HUDEP-2 (cell line): ENCODE measurements around the gene PIPOX.
A peak's percentile ranks its signal among the peaks of the same experiment; 100 is the strongest.
"Not testable (repeated sequence)": the region's sequence is repeated elsewhere in the genome, so short reads cannot be mapped to it uniquely, and the experiment has no call there.

ENCODE experiments used
- DNase-seq, 76 experiments: peaks; one replicate each; lab custom pipeline; 2025; ENCODE audit not compliant: unreplicated experiment in 76 of 76; lab: John Stamatoyannopoulos, UW

Gene PIPOX

DNA sequence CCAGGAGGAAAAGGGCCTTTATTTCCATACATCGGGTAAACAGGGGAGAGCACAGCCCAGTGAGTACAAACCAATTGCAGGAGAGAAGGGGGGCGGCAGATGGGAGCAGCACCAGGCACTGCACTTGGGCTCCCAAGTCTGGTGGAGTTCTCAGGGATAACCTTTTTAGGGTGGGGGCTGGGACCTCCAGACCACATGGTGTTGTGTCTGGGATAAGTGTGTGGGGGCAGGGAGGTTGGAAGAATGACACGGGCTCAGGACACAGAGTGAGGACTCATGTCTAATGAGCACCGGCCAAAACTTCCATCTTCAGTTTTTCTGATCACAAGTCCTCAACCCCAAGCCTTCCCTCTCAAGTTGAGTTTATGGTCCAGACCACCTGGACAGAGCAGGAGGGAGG is 30.6 kb downstream of the PIPOX start:
- DNase-seq, result no peak

DNA sequence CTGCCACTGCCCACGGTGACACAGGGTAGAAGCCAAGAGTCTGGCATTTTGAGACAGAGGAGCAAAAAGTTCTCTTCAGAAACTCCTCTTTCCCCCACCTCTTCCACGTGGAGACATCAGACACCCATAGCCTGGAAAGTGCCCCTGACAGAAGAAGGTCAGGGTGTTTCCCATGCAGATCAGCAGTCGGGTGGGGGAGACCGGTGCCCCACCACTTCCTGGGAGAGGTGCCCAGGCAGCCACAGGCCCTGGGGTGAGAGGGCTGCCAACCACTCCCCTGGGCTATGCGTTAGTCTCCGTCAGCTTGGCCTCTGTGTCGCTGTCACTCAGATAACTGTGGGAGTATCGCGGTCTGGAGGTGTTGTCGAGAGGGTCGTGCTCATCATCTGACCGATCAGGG is 31.5 kb downstream of the PIPOX start:
- no peak for DNase-seq

DNA sequence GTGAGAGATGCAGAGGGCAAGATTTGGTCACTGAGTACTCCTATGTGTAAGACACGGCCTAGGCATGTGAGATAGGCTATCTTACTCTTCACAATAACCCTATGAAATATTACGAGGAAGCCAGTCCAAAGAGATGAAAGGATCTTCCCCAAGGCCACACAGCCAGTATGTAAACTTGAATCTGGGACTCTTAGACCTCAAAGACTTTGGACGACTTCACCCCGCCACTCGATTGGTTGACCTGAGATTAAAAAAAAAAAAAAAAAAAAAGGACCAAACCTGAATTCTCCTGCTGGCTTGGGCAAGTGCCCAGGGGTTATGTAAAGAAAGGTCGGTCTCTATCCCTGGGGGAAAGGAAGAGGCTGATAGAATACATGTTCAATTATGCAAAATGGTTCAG is 33.1 kb downstream of the PIPOX start:
- no peak for DNase-seq

DNA sequence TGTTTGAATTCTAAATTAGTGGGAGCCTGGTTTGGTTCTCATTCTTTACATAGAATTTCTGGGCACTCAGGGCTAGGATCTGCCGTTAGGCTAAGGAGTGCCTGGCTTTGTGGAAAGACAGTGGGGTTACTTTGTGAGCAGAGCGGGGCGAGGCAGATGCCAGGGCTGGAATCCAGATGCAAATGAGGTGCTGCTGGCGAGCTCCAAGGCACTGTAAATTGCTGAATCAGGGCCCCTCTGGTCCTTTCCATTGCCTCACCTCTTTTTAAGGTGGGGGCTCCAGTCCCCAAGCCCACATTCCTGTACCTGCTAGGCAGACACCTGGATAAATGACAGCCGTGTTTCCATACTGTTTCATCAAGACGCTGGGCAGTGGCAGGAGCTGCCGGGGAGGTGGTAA is 33.8 kb downstream of the PIPOX start:
- no peak for DNase-seq

DNA sequence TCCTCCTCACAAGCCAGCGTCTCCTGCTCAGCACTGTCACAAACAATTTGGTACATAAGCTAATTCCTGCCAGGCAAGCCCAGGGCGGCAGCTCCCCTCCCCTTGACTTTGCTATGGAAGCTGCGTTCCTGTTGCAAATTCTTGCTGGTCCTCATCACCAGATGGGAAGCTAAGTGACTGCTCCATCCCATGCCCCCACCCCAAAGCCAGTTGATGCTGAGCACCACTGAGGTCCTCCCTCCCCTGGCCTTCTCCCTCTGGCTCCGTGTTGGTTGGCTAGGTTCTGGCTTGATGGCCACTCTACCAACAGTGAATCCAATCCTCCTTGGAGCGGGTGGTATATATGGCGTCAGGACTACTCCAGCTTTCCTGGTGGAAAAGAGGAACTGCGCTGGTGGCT is 34.4 kb downstream of the PIPOX start:
- no peak for DNase-seq

DNA sequence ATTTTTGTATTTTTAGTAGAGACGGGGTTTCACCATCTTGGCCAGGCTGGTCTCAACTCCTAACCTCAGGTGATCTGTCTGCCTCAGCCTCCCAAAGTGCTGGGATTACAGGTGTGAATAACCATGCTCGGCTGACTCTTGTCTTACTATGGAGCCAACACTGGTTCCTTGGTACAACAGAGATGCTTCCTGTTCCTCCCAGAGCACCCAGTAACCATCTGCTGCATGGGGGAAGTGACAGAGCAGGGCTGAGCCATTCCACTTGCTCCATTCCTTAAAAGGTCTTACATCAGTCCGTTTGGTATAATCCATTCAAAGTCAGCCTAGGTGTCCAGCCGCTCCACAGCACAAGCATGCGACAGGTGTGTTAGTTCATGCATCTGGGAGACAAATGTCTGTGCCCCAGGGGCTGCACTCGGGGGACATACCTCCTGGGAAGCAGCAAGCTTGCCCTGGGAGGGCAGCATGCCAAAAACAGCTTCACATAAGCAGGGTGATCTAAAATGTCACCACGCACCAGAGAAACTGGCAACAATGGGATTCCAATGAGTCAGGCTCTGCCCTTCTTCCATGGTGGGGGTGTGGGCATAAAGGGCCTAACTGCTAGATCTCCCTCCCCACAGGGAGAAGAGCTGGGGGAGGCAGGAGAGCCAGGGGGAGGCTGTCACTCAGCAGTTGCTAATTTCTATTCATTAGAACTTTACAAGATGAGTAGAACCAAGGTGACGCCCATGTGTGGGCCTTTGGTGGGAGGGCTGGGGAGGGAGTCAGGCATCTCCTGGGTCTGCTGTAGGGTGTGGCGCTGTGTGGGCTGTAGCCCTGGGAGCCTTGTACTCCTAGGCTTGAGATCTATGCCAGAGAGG is 35.5 kb downstream of the PIPOX start:
- DNase-seq, result peak in 53 of 76 experiments; percentile 3 to 81 (median 45)

DNA sequence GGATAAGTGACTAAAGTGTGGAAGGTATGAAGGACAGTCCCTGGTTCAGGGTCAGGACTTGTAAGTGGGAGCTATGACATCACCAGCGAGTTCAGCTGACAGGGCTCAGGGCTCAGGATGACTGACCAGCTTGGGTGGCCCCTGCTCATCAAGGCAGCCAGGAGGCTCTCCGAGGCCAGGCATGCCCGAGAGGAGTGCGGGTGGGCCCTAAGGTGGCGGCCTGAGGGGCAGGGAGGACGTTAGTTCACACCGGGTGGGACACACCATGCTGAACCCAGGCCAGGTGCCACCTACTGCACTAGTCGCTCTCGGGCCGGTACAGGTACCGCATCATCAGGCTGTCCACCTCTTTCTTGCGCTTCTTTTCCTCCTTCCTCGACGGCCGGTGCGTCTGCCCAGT is 36.5 kb downstream of the PIPOX start:
- no peak for DNase-seq

DNA sequence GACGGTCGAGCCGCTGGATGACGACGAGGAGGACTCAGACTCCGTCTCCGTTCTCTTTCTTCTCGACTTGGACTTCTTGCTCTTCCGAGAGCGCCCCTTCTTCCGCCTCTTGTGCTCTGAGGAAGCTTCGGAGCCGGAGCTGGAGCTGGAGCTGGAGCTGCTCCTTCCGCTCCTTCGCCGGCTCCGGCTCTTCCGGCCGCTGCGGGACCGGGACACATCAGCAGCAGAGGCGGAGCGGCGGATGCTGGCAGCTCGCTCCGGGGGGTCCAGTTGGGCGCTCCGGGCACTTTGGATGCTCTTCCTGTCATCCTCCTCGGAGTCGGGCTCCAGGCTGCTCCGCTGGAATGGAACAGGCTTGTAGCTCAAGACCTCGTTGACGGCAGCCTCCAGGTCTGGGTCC is 36.9 kb downstream of the PIPOX start:
- DNase-seq, result no peak

DNA sequence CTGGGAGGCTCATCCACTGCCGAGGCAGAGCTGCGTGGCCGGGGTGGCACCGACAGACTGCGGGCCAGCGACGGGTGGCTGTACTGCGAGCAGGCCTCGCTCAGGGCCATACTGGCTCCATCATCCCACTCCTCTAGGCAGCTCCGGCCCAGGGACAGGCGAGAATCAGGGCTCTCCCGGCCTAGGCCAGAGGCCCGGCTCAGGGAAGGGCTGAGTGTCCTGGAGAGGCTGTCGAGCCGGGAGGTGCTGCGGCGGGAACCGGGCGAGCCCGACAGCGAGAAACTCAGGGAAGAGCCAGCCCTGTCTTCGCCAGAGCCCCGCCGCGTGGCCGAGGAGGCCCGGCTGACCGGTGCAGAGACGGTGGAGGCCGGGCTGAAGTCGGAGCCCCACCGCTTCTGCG is 37.4 kb downstream of the PIPOX start:
- no peak for DNase-seq

DNA sequence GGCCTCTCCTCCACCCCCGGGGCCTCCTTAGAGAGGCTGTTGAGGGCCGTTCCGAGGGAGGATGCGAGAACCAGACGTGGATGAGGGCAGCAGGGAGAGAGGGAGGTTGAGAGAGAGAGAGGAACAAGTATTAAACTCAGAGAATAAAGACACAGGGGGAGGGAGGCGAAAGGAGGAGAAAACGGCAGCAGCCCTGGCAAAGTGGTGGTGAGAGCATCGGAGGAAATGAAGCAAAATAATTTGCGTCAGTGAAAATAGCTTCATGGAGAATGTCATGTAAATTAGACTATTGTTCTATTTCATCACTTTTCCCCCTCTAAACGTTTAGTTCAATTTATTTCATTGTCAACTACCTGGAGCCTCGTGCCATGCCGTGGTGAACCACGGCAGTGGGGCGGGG is 38.0 kb downstream of the PIPOX start:
- DNase-seq, result no peak

DNA sequence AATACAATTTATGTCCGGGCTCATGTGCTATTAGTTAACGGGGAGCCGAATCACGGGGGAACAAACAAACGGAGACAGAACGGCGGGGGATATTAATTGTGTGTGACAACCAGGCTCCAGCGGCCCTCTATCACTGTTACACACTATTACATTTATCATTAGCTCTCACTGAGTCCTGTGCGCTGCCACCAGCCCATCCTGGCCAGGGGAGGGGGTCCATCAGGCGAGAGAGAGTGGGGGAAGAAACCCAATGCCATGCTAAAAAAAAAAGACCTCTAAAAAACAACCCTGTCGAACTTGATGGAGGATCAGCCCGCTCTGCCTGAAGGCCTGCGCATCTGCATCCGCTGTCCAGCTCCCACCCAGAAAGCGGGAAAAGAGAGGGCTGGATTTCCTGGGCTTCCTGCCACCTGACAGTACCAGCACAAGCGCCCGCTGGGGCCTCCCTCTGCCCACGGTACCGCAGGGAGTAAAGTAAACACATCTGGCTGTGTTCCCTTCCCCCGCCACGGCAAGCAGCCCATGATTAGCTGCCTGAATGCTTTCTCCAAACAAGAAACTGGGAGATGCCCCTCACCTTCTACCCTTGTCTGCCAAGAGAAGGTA is 41.7 kb downstream of the PIPOX start:
- DNase-seq, result no peak

DNA sequence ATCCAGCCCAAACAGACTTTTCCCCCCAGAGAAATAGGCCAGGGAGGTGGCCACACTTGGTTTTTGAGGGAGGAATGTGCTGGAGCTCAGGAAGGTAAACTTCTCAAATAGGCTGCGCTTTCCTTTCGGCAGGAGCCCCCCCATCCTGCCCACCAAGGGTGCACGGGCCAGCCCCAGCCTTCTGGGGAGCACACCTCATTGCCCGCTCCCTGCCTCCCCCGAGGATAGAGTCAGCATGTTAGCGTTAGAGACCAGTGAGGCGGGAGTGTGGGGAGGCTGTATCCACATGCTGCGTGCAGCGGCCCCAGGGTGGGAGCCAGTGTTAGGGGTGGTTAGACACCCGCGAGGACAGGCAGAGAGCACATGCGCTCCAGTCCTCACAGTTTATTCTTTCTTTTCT is 42.3 kb downstream of the PIPOX start:
- no peak for DNase-seq

DNA sequence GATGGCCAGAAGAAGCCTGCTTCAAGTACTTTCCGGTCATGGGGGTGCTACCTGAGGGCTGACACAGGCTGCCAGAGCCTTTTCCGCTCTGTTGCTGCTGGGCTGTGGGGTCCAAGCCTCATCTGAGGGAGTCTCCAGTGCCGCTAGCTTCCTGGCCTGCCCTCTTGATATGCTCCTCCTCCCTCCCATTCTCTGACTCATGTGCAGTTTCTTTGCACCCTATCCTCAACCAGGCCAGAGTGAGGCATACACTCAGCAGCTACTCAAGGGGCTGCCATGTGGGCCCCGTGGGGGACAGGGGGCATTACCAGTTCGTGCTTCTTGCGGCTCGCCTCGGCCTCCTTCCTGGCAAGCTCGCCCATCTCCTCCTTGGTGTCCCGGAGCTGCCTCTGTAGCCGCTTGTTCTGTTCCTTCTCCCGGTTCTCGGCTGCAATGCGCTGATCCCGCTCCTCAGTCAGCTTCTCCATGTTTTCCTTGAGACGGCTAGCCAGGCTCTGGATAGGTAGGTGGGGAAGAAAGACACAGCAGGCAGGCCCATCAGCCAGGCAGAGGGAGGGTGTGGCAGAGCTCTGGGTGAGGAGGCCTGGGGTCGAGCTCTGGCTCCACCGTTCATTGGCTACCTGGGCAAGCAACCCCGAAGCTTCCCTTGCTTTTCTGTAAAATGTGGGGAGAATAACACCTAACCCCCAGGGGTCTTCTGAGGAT is 43.8 kb downstream of the PIPOX start:
- no peak for DNase-seq

DNA sequence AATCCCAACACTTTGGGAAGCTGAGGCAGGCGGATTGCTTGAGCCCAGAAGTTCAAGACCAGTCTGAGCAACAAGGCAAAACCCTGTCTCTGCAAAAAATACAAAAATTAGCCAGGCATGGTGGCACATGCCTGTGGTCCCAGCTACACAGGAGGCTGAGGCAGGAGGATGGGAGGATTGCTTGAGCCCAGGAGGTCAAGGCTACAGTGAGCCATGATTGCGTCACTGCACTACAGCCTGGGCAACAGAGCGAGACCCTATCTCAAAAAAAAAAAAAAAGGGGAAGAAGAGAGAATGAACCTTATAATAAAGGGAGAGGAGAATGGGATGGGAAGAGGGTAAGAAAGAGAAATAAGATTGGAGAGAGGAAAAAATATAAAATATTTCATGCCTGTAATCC is 45.8 kb downstream of the PIPOX start:
- DNase-seq, result not testable (repeated sequence)

DNA sequence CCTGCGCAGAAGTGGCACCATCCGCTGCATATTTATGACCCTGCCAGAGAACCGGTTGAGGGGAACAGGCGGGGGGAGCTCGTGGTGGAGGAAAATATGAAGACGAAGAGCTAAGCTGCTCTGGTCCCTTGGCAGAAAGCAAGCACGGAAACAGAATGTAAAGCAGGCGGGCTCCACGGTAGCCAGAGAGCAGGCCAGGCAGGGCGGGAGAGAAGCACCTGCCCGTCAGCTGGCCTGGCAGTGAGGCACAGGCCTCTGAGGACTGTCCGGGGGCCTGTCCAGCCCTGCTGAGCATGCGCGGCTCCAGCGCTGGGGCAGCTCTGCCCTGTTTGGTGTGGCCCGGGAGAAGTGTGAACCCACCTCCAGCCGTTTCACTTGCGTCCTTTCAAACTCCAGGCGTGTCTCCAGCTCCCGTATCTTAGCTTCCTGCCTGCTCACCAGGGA is 46.7 kb downstream of the PIPOX start:
- no peak for DNase-seq

DNA sequence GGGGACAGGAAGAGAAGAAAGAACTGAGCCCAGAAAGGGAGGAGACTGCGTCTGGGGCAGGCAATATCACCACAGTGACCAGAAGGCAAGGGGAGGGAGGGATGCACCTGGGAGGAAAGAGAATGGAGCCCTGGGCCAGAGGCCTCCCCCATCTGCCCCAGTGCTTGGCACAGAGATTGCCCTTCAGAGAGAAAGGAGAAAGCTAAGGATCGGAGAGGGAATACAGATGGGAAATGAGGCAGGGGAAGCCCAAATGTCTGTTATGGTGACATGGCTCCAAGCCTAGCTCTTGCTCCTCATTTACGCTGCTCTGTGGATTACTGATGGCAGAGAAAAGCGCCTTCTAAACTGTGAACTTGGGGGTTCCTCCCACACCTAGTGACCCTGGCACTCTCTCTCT is 47.2 kb downstream of the PIPOX start:
- no peak for DNase-seq

DNA sequence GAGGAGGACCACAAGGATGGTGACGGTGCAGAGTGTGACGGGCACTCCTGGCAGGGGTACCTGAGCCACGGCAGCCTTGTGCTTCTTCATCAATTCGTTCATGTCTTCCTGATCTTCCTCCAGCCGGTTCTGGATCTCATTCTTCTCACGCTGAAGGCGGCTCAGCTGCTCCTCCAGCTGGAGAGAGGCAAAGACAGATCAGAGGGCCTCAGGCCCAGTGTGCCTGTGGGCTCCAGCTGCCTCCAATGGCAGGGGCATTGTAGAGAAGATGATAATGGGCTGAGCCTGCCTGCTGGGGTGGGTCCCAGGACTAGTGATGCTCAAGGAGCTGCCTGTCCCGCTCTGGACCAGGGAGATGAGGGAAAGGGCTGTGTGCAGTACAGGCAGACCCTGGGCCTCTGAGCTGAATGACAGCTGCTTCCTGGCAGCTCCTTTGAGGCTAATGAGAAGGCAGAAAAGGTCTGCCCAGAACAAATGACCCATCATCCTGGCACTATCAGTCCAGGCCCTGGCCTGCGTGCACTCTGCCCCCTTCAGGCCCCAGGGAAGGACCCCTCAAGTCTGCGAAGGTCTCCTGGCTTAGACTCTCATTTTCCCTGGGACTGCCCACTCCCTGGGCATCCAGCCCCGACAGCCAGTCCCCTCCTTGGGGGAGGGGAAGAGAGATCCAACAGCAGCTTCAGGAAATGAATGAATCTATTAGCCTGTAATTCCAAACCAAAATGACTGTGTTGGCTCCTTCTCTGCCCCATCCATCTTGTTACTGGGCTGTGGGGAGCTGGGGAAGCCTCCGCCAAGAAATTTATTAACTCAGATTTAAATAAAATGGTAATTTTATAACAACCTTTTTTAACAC is 48.0 kb downstream of the PIPOX start:
- no peak for DNase-seq

DNA sequence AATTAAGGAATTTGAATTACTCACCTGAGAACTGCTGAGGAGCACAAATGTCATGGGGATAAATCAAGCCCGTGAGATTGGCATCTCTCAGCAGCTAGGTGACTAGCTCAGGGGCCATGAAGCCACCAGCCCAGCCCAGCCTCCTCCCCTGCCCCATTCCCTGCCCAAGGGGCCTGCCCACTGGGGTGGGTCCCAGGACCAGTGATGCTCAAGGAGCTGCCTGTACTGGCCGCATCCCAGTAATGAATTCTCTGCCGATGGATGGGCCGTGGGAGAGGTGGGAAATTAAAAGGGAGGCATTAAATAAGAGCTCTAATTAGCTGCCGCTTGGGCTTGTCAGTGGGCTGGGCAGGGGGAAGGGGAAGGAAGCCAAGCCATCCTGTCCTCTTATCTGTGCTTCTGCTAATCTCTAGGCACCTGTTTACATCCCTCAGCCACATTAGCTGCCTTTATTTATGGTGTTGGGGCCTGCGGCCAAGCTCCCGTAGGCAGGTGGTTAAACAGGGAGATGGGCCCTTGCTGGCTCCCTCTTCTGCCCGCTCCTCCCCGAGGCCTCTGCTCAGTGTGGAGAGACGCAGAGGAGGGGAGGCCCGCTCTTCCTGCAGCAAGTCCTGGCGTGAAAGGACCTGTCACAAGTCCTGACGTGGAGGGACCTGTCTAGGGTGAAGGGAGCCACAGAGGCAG is 48.8 kb downstream of the PIPOX start:
- DNase-seq, result no peak

DNA sequence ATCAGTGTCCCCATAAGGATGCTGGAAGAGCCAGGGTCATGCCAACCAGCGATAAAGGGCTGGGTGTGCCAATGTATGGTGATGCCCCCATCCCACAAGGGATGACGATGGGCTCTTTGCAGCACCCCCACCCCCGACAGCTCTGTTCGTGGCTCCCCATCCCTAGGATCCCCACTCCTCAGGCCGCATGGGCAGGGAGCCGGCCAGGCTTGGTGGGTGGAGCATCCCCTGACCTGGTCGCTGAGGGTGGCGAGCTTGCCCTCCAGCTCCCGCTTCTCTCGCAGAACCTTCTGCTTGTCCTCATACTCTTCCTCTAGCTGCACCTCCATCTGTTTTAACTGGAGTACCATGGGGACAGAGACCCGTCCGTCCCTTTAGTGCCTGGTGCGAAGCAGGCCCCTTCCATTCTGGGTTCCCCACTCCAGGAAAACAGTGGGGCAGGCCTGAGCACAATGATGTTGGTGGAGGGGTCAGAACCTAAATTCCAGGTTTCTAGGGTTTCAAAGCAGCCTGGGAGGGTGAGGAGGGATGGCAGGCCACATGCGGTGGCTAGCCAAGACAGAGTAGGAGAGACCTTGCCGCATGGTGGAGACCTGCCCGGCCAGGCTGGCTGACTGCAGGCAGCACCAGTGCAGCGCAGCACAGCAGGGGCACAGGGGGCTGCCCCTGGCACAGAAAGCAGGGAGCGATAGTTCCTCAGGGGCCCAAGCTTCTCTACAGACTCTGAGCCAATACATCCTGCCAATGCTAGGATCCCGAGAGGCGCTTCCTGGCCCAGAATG is 50.3 kb downstream of the PIPOX start:
- DNase-seq, result no peak
